Lower lobe of right lung (tissue), 2 donors: ENCODE results near the gene RNF144B. TPM values are rescaled to one million over a fixed set of nuclear protein-coding genes. Genes with fewer than 3 reads are reported as not detected.

Experiments used
- ATAC-seq, 2 donors: fragments of 200-7000 bp; cut with Tn5 transposase; one replicate each; pipeline ENCODE4 v1.9.1; 2020 to 2022; ENCODE audit warnings: mild to moderate bottlenecking in 2 of 2, moderate library complexity in 2 of 2
- DNase-seq: peaks from one replicate; pipeline ENCODE4 v3.0.0-alpha.2; 2020
- H3K27ac ChIP-seq: fragments of 200-600 bp; one replicate; pipeline ENCODE4 v1.8.0; 2022
- H3K27me3 ChIP-seq: fragments of 200-600 bp; one replicate; pipeline ENCODE4 v1.8.0; 2022; ENCODE audit warnings: low read depth
- H3K36me3 ChIP-seq: fragments of 200-600 bp; one replicate; pipeline ENCODE4 v1.8.0; 2022; ENCODE audit warnings: mild to moderate bottlenecking
- H3K4me1 ChIP-seq: fragments of 200-600 bp; one replicate; pipeline ENCODE4 v1.8.0; 2022
- H3K4me3 ChIP-seq: fragments of 200-600 bp; one replicate; pipeline ENCODE4 v1.8.0; 2022; ENCODE audit warnings: mild to moderate bottlenecking
- H3K9me3 ChIP-seq: fragments of 200-600 bp; one replicate; pipeline ENCODE4 v1.8.0; 2022
- CTCF ChIP-seq: fragments of 200-600 bp; IDR thresholded peaks from one replicate; pipeline ENCODE4 v1.8.0; 2022; ENCODE audit warnings: antibody characterized with exemption, mild to moderate bottlenecking
- intact Hi-C: fragments of 100-400 bp; cut with DNase I; formaldehyde crosslinking; loops from one replicate; pipeline ENCODE4 v1.11.0; 2022
- total RNA-seq: library from RNA; stranded (reverse); fragmentation: NEBNext Ultra II Directional; extraction: Animal tissue kit (Norgen Biotek cat#: 25700); gene quantifications from one replicate; pipeline ENCODE4 v1.2.1, GENCODE V29; 2021
- donor health status: DM: no; HTN: yes; CAD: no; lungs with severe emphysema.

The RNF144B gene
- total RNA-seq, 1 donor from 2014 or later, result 109 TPM

DNA sequence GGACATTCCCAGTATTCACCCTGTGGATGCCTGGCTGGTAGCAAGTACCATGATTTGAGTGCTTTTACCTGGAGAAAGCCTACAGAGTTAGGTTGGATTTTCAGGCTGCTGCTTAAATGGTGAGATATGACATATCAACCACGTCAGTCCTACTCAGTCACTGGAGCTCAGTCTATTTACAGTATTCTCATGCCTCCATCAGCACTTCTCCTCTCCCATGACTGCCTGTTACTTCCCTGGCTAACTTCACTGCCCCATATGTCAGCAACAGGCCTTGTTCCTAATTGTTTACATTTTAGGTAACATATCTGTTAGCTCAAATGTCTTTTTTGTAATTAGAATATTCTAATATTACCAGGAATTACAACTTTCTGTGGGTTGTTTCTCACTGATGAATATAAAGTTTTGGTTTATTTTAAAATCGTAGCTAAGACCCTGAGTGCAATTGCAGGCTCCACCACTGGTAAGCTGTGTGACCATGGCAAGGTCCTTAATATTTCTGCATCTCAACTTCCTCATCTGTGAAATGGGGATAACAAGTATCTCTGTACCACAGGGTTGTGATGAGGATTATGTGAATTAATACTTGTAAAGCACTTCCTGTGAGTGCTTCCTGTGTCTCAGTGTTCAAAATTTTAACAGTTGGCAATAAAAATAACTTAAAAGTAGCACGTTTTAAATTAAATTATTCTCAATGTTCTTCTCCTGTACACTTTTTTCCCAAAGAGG lies 54.3 kb downstream of the RNF144B start:
- ATAC-seq (no peak), DNase-seq (no peak)
- H3K27me3 ChIP-seq, result no peaks in the 10 kb centered on the region
- no peak overlapping the region for H3K4me3 ChIP-seq
- no peak overlapping the region for H3K27ac ChIP-seq
- peaks cover 54% of the 10 kb centered on the region for H3K4me1 ChIP-seq
- H3K36me3 ChIP-seq, result no peaks in the 10 kb centered on the region
- no peak for TF ChIP-seq CTCF
- intact Hi-C loops, result no loop called here
- no peaks in the 10 kb centered on the region for H3K9me3 ChIP-seq

- Histone ChIP-seq H3K27me3 (no peaks in the 10 kb centered on the region), H3K27ac (no peak overlapping the region), H3K36me3 (no peaks in the 10 kb centered on the region), H3K4me3 (no peak overlapping the region), H3K4me1 (peaks cover 50% of the 10 kb centered on the region), H3K9me3 (no peaks in the 10 kb centered on the region)
- no peak for TF ChIP-seq CTCF
- DNase-seq, result no peak
- intact Hi-C loops, result no loop called here
- ATAC-seq, result no peak
These were observed 57.0 kb downstream of the RNF144B start for GRCh38 chr6:18444111-18444510.

DNA sequence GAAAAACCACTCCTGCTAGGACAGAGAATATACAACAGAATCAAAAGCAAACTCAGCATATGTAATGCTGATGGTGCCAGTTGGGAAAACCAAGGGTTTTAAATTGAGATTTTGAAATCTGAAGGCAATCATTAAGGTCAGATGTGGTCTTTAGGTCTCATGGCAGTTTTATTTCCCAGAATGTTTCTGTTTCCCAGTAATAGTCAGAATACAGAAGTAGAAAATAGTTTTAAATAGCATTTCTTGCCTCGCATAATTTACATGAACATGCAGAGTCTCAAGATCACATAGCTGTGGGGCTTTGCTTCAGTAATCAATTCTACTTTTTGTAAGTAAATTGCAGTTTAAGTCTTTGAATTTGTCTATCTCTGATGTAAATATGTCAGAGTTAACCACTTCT lies 58.1 kb downstream of the RNF144B start:
- no peaks in the 10 kb centered on the region for H3K9me3 ChIP-seq
- peaks cover 44% of the 10 kb centered on the region for H3K4me1 ChIP-seq
- intact Hi-C loops, result no loop called here
- H3K27ac ChIP-seq, result no peak overlapping the region
- no peak for DNase-seq
- TF ChIP-seq CTCF, result no peak
- ATAC-seq, result no peak
- H3K36me3 ChIP-seq, result no peaks in the 10 kb centered on the region
- no peak overlapping the region for H3K4me3 ChIP-seq
- H3K27me3 ChIP-seq, result no peaks in the 10 kb centered on the region

DNA sequence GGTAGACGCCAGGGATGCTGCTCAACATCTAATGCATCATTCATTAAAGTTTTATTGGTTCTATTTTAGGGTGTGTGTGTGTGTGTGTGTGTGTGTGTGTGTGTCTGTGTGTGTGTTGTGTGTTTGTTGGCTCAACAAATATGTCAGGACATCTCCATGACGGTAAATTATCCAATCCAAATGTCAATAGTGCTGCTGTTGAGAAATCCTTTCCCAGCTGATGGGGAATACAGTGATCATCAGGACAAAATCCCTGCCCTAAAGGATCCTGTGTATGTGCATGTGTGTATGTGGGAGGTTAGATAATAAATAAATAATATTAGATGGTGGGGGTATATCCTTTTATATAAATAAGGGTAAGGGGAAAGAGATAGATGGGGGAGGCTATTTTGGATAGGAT lies 59.6 kb downstream of the RNF144B start:
- H3K36me3 ChIP-seq, result no peaks in the 10 kb centered on the region
- H3K27me3 ChIP-seq, result no peaks in the 10 kb centered on the region
- no peak overlapping the region for H3K27ac ChIP-seq
- no peak for DNase-seq
- ATAC-seq, result no peak
- no peaks in the 10 kb centered on the region for H3K9me3 ChIP-seq
- no peak for TF ChIP-seq CTCF
- H3K4me1 ChIP-seq, result peaks cover 53% of the 10 kb centered on the region
- intact Hi-C loops, result no loop called here
- H3K4me3 ChIP-seq, result no peak overlapping the region

GRCh38 chr6:18447552-18447951 lies 60.4 kb downstream of the RNF144B start:
- intact Hi-C loops, result no loop called here
- DNase-seq (no peak), ATAC-seq (no peak)
- no peak for TF ChIP-seq CTCF
- Histone ChIP-seq H3K36me3 (no peaks in the 10 kb centered on the region), H3K9me3 (no peaks in the 10 kb centered on the region), H3K27ac (no peak overlapping the region), H3K4me3 (no peak overlapping the region), H3K27me3 (no peaks in the 10 kb centered on the region), H3K4me1 (peaks cover 56% of the 10 kb centered on the region)
